LHCN-M2 (cell line): ENCODE data around the gene FCER1G. TPM values are rescaled to one million over a fixed set of nuclear protein-coding genes. Genes with fewer than 3 reads are reported as not detected.
A peak's percentile ranks its signal among the peaks of the same experiment; 100 is the strongest.

Source experiments
- DNase-seq: peaks from one replicate; pipeline ENCODE4 v3.0.0-alpha.2; 2012; ENCODE audit warnings: low read depth
- total RNA-seq: library from RNA; depleted of rRNA; stranded (reverse); fragments of >200 nt; gene quantifications from 2 replicates; pipeline ENCODE4 v1.2.3, GENCODE V29; 2014

Gene FCER1G
- total RNA-seq, 1 experiment from 2014 or later, result 0.86 TPM

DNA sequence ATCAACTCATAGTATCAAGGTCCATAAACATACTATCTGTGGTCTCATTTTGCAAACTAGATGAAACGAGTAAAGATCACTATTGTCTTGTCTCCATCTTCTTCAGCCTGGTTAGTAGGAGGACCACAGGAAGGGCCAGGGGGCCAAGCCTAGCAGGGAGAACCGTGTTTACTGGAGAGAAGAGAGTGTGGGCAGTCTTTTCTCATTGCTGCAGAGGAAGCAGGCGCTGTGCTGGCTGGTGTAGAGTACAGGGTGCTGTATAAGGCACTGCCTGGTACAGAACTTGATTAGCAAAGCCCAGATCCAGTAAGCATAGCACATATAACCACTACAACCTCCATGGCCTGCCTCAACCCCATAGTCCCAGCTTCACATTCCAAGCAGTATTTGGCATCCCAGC is 27.8 kb upstream of the FCER1G start:
- DNase-seq, result no peak

DNA sequence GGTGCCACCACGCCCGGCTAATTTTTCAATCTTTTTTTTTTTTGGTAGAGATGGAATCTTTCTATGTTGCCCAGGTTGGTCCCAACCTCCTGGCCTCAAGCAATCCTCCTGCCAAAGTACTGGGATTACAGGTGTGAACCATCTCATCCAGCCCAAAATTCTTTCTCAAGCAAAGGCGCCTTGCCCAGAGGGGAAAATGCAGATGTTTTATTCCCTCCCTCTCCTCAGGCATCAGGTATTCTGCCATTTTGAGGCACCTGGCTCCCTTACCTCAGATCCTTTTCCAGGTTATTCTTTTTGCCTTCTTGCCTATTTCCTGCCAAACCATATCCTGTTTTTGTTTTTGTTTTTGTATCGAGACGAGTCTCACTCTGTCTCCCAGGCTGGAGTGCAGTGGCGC is 26.7 kb upstream of the FCER1G start:
- no peak for DNase-seq

DNA sequence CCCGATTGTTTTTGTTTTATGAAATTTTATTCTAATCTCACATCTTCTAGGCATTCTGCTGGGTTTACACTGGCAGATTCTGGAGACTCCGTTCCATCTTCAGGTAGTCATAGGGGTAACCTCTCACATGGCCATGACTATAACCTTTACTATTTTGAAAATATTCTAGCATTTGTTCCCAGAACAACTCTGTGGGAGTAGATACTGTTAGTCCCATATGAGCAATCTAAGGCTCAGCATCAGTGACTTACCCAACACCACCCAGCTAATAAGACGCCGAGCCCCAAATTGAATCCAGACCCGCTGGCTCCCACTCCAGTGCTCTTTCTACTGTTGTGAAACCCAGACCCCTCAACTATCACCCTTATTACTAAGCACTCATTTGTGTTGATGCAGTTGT is 26.1 kb upstream of the FCER1G start:
- no peak for DNase-seq

- DNase-seq, result no peak
These were observed 24.1 kb upstream of the FCER1G start for GRCh38 chr1:161190962-161191521.

DNA sequence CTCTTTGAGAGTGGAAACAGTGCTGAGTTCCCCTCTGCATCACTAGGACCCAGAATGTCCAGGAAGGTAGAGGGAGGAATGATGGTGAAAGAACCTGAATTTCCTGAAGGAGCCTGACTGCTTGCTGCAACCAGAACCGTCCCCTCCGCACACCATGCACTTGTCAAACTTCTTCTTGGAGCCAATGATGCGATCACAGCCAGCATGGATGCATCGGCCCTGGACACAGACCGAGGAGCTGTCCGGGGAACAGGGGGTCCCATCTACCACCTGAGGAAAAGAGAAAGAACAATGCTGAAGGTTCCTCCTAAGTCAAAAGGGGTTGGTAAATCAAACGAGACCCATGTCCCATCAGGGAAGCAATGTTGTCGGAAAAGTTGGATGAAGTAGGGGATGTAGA is 23.1 kb upstream of the FCER1G start:
- no peak for DNase-seq

DNA sequence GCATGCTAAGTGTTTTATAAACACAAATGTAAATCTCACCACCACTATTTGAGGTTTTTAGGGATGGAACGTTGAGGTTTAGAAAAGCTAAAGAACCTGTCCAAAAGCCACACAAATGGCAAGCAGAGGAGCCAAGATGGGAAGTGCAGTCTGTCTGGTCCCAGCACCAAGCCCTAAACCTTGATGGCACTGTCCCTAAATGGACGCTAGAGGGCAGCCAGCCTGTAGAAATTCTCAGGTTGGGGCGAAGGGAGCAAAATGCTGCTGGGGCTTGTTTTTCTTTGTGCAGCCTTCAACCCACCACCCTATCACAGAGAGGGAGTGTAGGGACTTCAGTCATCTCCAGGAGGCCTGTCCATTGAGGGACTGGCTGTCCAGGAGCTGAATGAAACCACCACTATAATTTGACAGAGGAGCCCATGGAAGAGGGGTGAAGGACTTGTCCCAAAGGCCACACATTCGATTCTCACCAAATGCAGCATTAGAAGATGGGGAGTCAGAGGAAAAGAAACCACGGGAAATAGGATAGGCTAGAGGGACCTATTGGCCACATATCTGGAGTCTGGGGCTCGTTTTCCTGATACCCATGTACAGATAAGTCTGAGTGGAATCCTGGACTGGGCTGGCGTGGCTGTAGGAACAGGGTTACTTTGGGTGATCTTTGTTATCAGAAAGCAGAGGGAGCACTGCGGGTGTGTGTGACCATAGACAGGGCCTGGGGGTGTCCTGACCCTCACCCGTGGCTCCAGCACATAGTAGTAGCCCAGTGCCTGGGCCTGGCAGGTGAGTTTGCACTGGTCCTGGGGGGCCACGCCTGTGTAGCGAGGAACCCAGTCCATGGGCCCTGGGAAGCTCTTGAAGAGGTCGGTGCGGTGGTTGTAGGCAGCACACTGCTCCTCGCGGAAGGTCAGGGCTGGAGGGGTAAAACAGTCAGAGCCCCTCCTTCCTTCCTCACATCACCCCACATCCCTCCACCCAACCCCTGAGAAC is 22.3 kb upstream of the FCER1G start:
- DNase-seq, result peak; percentile 75

GRCh38 chr1:161193561-161194235 is 21.4 kb upstream of the FCER1G start:
- peak; percentile 78 for DNase-seq

- no peak for DNase-seq
These were observed 19.9 kb upstream of the FCER1G start for GRCh38 chr1:161195171-161195570.

DNA sequence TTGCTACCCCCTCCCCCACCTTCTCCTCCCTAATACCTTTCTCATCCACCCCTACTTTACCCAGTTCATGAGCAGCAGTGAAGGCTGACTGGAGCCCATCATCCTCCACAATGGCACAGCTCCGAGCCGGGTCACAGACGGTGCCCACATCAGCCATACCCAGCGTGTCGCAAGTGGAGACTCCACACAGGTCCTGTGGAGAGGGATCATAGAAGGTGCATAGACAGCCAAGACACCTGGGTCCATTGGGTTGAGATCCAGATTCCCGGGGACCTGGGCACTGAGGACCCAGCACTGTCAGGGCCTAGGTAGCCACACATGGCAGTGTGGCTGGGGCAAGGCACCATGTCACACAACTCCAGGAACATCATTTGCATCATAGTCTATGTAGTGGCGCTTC is 19.0 kb upstream of the FCER1G start:
- DNase-seq, result no peak

GRCh38 chr1:161196521-161197451 is 18.3 kb upstream of the FCER1G start:
- peak; percentile 66 for DNase-seq

- DNase-seq, result no peak
These were observed 17.4 kb upstream of the FCER1G start for GRCh38 chr1:161197560-161198193.

GRCh38 chr1:161198194-161198896 is 16.8 kb upstream of the FCER1G start:
- DNase-seq, result peak; percentile 58

DNA sequence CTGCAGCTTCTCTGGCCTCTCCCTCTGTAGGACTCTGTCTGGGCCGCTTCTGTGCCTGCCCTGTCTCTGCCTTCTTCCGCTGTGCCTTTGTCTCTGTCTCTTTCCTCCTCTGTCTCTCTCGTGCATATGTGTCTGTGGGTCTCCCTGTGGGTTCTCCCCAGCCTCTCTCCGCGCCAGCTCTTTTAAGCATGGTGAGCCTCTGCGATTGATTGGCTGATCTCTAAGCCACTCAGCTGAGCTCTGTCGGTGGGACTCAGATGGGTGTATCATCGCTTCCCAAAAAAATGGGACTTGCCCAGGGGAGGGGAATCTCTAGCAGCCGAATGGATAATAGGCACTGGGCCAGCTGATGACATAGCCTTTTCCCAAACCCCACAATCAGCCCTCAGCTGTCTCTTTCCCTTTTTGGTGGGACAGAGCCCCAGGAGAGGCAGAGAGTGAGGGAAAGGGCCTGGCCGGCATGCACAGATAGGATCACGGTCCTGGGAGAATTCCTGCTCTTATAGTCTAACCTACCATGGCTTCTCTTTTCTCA is 16.1 kb upstream of the FCER1G start, which contains the start of gene ADAMTS4:
Gene ADAMTS4 (minus strand): TSS at position 158 of the 535 bp plus-strand sequence. CDS start 427 bp downstream, outside the sequence.
- peak; percentile 91 for DNase-seq

GRCh38 chr1:161199506-161200139 is 15.5 kb upstream of the FCER1G start:
- no peak for DNase-seq

DNA sequence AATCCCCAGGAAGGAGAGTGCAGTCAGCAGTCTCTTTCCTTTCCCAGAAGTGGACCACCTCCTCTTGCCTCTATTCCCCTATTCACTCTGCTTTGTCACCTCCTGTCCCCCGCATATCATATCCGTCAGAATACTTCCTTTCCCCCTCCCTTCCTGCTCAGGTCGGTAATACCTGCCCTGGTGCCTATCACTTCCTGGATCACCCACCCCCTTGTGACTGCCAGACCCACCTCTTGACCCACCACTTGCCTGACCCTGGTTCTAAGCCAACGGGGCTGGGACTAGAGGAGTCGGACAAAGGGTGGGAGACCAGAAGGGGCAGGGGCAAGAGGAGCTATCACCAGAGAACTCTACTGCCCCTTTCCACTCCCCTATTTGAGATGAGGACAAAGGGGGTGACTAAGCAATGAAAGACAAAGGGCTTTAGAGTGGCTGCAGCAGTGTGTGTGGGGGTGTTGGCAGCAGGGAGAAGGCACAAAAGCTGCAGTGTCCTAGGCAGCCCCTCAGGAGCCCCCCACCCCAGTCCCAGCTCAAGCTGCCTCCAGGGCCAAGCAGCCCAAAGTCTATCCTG is 14.6 kb upstream of the FCER1G start:
- no peak for DNase-seq

GRCh38 chr1:161200992-161201835 is 13.9 kb upstream of the FCER1G start:
- peak; percentile 54 for DNase-seq

- DNase-seq, result peak; percentile 99
These were observed 13.0 kb upstream of the FCER1G start, which contains the start of gene NDUFS2 for GRCh38 chr1:161201836-161202712. Gene NDUFS2 (plus strand): TSS chr1:161202367. CDS start chr1:161202386, 19 bp downstream.
